Measurements from ENCODE around the gene DRD3.

The DRD3 gene

GRCh38 chr3:114178770-114179368, at the start of gene DRD3:
DRD3 (minus strand) TSS chr3:114179052; CDS start chr3:114171992, 7,060 bp downstream.
- no peak for DNase-seq

DNA sequence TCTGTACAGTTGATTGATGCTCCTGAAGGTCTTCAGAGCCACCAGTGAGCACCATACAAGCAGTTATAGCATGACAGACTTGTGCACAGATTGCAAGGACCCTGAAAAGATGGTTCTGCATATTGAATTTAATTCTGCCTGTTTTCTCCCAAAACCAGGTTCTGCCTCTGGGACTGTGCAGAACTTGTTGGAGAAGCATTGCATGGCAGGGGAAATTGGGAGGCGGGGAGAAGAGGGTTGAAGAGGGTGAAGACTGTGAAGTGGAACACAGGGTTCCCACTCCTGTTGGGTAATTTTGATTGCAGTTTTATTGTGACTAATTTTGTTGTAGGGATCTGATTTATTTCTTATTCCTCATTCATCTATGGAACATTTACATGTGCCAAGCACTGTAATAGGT, 48.2 kb upstream of the DRD3 start:
- DNase-seq, result no peak

- DNase-seq, result no peak
These were observed 47.5 kb upstream of the DRD3 start for GRCh38 chr3:114226313-114226712.

GRCh38 chr3:114223143-114223542, 44.3 kb upstream of the DRD3 start:
- DNase-seq, result no peak

- DNase-seq, result no peak
These were observed 43.0 kb upstream of the DRD3 start for GRCh38 chr3:114221881-114222264.

DNA sequence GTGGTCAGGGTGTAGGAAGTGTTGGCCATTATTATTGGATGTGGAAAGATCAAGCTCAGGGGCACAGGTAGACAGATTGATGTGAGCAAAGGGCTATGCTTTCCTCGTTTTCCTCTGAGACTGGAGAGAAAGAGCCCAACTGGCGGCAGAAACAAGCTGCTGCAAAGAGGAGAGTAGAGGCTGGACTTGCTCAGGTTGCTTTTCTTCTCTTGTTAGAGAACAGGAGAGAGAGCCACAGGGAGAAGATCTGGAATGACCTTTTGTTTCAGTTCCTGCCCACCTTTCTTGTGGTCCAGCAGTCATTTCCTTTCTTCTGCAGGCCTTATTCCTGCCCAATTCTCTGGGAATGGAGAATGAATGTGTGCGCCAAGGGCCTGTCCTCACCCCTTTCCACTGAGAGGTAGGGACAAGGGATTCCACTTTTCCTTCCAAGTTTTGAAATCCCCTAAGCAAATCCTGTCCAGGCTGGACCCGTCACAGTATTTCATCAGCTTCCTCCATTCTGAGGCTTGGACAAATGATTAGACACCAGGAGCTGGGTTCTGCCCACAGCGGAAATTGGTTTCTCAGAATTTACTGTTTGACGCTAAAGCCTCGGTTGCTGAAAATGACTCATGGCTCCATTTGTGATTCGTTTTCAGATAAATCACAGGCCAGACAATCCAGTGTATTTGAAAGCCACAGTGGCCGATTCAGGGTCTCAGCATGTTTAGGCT, 42.5 kb upstream of the DRD3 start:
- no peak for DNase-seq

DNA sequence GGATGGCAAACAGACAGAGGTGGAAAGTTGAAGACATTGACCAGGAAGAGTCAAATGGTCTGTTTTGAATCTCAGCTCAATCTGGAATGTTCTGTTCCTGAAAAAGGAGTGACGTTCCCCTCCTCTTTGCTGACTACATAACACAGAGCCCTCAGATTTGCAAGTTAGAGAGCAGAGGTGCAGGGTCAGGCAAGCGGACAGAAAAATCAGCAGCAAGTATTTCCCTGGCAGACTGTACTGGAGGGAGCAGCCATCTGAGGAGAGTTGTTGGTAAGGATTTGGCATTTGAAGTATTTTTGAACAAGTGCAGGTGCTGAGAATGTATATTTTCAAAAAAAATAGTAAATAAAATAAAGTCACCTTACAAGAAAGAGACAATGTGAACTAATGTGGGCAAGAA, 40.9 kb upstream of the DRD3 start:
- DNase-seq, result no peak

GRCh38 chr3:114218578-114219185, 39.8 kb upstream of the DRD3 start:
- DNase-seq, result no peak

- no peak for DNase-seq
These were observed 39.2 kb upstream of the DRD3 start for GRCh38 chr3:114218006-114218405.

DNA sequence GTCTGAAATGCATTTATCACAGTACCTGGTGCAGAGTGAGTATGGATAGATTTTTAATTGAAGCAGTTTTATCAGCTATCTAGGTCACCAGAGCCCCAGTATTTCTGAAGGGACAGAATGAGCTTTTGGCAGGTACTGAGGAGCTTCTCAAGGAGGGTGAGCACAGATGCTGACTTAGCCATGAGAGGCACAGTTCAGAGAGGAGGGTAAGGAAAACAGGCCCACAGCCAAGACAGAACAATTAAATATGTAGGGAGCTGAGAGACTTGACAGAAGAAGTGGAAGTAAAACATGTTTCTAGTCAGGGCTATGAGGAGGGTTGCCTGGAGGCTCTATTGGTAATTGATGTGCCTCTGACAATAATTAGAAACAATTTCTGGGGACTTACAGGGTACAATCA, 38.4 kb upstream of the DRD3 start:
- no peak for DNase-seq

DNA sequence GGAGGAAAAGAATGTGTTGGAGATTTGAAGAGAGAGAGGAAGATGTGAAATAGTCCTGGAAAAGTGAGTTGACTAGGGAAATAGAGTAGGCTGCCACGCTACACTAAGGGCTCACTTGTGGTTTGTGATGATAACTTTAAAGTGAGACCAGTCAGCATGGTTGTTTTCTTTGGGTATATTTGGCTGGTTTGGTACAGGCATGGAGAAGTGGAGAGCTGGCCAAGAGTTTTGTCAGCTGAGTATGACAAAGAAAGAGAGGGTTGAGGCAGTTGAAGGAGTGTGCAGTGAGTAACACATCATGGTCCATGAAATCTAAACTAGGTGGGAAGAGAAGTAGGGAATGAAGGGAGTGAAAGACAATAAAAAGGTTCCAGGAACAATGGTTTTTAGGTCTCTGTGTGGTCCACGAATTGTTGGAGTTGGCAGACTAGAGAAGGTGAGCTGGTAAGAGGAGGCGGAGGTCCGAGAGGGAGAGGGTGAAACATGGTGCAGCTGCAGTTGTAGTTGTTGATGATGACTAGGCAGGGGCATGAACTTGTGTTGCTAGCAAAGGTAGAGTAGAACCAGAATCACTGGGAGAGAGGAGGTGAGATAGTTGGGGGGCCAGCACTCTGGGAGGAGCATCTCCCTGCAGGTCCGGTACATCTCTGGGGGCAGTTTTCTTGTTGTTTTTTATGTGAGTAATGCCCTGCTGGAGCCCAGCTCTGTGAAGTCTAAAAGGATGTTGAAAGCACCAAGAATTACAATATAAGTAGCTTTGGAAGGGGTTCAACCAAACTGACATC, 37.5 kb upstream of the DRD3 start:
- no peak for DNase-seq

- no peak for DNase-seq
These were observed 35.9 kb upstream of the DRD3 start for GRCh38 chr3:114214542-114215341.

DNA sequence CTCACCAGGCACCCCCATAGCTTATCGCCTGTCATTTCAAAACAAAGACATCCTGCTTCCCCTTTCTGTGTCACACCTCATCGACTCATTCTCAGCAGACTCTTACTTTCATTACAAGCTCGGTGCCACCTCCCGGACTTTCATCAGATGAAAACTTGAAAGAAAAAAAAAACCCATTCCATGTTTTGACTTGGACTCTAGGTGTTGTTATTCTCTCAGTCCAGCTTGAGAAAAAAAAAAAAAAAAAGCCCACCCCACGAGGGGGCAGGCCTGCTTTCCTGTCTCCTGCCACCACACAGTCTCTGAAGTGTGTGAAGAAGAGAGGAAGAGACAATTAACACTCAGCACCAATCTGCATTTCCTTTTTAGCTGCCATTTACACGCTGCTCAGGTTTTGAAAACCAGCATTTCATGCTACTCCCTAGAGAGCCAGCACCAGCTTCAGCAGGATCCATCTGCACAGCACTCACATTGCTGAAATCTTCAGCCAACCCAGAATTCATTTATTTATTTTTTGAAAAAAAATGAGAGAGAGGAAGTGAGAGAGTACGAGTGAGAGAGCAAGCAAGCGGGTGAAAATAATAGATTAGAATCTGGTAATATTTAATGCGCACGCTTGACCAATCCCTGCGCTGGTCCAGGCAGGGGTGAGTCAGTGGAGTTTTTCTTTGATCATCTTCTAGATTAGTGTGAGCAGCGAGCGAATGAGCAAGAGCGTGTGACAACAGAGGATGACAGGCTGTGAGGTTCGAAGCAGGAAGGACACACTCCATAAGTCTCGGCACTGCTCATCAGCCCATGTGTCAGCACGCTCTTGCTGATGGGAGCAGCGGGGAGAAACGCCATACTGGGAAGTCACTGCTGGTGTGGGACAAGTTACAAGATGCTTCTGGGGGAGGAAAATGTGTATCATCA, 35.0 kb upstream of the DRD3 start:
- DNase-seq, result no peak

GRCh38 chr3:114213292-114213626, 34.4 kb upstream of the DRD3 start:
- no peak for DNase-seq

- no peak for DNase-seq
These were observed 33.8 kb upstream of the DRD3 start for GRCh38 chr3:114212646-114213045.

GRCh38 chr3:114207768-114208167, 28.9 kb upstream of the DRD3 start:
- DNase-seq, result no peak

GRCh38 chr3:114206342-114206741, 27.5 kb upstream of the DRD3 start:
- no peak for DNase-seq

DNA sequence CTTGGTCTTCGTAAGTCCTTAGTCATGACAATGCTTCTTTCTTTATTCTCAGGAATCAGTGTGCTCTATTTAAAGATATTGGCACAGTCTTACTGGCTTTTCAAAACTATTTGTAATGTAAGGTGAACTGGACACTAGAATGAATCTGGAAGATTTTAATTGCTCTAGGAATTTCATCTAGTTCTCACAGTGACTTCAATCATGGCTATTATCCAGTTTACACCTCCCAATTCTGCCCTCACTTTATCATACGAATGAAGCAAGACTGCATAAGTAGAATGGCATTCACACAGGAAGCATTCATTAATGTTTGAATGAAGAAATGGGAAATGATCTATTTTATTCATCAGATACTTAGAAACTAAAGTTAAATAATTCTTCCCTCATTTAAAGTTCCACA, 26.7 kb upstream of the DRD3 start:
- DNase-seq, result no peak

- no peak for DNase-seq
These were observed 15.9 kb upstream of the DRD3 start for GRCh38 chr3:114194750-114195149.

DNA sequence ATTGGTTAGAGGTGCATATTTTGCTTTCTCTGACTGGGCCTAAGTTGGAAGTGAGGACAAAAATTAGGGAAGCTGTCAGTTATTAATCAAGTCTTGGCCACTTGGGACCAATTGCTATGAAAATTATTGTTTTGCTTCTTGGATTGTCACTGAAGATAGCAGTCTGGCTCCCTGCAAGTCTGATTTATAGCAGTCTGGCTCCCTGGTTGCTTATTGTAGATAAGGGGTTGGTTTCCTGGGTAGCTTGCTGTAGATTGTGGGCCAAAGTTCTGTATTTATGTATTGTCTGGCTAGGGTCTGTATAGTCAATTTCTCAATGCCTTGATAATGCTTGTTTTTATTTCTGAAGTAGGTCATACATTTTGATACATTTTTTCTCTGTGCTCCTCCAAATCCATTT, 13.3 kb upstream of the DRD3 start:
- no peak for DNase-seq

DNA sequence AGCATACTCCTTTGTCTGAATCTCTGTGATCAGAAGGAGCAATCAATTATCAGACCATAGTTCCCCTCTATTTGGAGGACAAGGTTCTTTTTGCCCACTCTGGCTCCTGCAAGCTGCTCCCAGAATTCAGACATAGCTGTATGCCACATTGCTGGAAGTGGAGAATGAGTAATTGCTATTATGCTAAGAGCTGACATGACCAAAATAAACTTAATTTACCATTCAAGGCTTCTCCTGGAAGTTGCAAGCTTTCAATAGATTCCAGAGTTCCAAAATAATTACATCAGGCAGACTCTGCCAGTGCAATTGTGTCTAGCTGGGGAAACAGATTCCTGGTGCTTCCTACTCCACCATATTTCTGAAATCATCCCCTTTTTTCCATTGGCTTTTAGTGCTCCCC, 7.6 kb upstream of the DRD3 start:
- DNase-seq, result no peak

- DNase-seq, result peak; percentile 24
These were observed 723 bp upstream of the DRD3 start for GRCh38 chr3:114179575-114179974.

All from NCI-H1694 (cell line).